HCT116 (cell line): ENCODE results near the gene PANX3. TPM values are rescaled to one million over a fixed set of nuclear protein-coding genes. Genes with fewer than 3 reads are reported as not detected.

ENCODE experiments used
- ATAC-seq: fragments of 200-7000 bp; cut with Tn5 transposase; 2 replicates; pipeline ENCODE4 v1.9.1; 2020; ENCODE audit warnings: mild to moderate bottlenecking, moderate library complexity
- BruUV-seq: library from RNA; stranded (reverse); fragments of 400-500 nt; replicated peaks from 2 replicates; lab custom pipeline; 2021; lab: Mats Ljungman, UMichigan
- CTCF ChIA-PET: fragments of 300-600 bp; sonication (Branson Sonifier 250); formaldehyde crosslinking; loops from one replicate; lab custom pipeline; 2021; ENCODE audit warnings: antibody characterized with exemption; lab: Charles Lee
- POLR2A ChIA-PET: fragments of 300-600, 350-600 bp; sonication (Branson Sonifier 250); formaldehyde crosslinking; loops from one replicate; lab custom pipeline; 2021; ENCODE audit warnings: antibody characterized with exemption; lab: Charles Lee
- RAD21 ChIA-PET, 2 experiments: fragments of 300-600 bp; sonication (Branson Sonifier 250); formaldehyde crosslinking; loops; one replicate each; lab custom pipeline; 2023; ENCODE audit warnings: low total read pairs in 2 of 2; ENCODE audit not compliant: uncharacterized antibody in 2 of 2, unreplicated experiment in 2 of 2, low non-redundant PET in 1 of 2; lab: Charles Lee
- DNase-seq: peaks from one replicate; pipeline ENCODE4 v3.0.0-alpha.2; 2010; ENCODE audit warnings: low read depth, low spot score
- H2AFZ ChIP-seq: fragments of 200-600 bp; shearing (Covaris generic), sonication (generic); 2 replicates; pipeline ENCODE4 v1.6.1; 2017; ENCODE audit warnings: low read depth, mixed run types, mixed read lengths, antibody characterized with exemption, low read length; ENCODE audit not compliant: poor library complexity, severe bottlenecking
- H3K27ac ChIP-seq: 2 replicates; pipeline ENCODE4 v1.5.1; 2012; ENCODE audit warnings: low read depth, low read length
- H3K27me3 ChIP-seq: fragments of 200-600 bp; sonication (generic); 2 replicates; pipeline ENCODE4 v1.6.1; 2016; ENCODE audit warnings: mixed run types, low read length, mixed read lengths; ENCODE audit not compliant: insufficient read depth
- H3K36me3 ChIP-seq, 2 experiments: fragments of 200-500 bp in 1 of 2; fragments of 200-600 bp in 1 of 2; sonication (Bioruptor generic) in 1 of 2; sonication (generic) in 1 of 2; 2 replicates each; pipeline versions ENCODE4 v1.5.1 to v1.6.1; 2014 to 2016; ENCODE audit warnings: low read length in 2 of 2, inconsistent platforms in 1 of 2, mixed read lengths in 1 of 2, mixed run types in 1 of 2; ENCODE audit not compliant: insufficient read depth in 2 of 2, control insufficient read depth in 1 of 2
- H3K4me1 ChIP-seq, 2 experiments: fragments of 200-600 bp in 1 of 2; sonication (generic) in 1 of 2; 2 replicates each; pipeline versions ENCODE4 v1.5.1 to v1.6.1; 2012 to 2017; ENCODE audit warnings: low read length in 2 of 2, inconsistent platforms in 1 of 2, mild to moderate bottlenecking in 1 of 2, mixed read lengths in 1 of 2, mixed run types in 1 of 2, moderate library complexity in 1 of 2; ENCODE audit not compliant: insufficient read depth in 2 of 2, control insufficient read depth in 1 of 2
- H3K4me2 ChIP-seq: fragments of 200-600 bp; sonication (generic); 2 replicates; pipeline ENCODE4 v1.6.1; 2017; ENCODE audit warnings: mixed run types, low read length, mixed read lengths
- H3K4me3 ChIP-seq, 2 experiments: fragments of 200-600 bp in 1 of 2; sonication (generic) in 1 of 2; replicated peaks in 1 of 2; 2 replicates each; pipeline ENCODE4 v1.5.1; 2011 to 2016; ENCODE audit warnings: low read length in 2 of 2, control low read depth in 1 of 2, low read depth in 1 of 2, mild to moderate bottlenecking in 1 of 2, mixed read lengths in 1 of 2, mixed run types in 1 of 2
- H3K79me2 ChIP-seq: fragments of 200-600 bp; sonication (generic); 2 replicates; pipeline ENCODE4 v1.6.1; 2017; ENCODE audit warnings: mild to moderate bottlenecking, mixed run types, low read length, moderate library complexity, mixed read lengths; ENCODE audit not compliant: insufficient read depth
- H3K9ac ChIP-seq: fragments of 200-600 bp; sonication (generic); 2 replicates; pipeline ENCODE4 v1.6.1; 2016; ENCODE audit warnings: low read length, mixed read lengths
- H3K9me2 ChIP-seq: fragments of 200-600 bp; sonication (generic), shearing (Covaris generic); 2 replicates; pipeline ENCODE4 v1.6.1; 2017; ENCODE audit warnings: mixed run types, mild to moderate bottlenecking, moderate library complexity; ENCODE audit not compliant: insufficient read depth
- H3K9me3 ChIP-seq, 2 experiments: fragments of 200-500 bp in 1 of 2; fragments of 200-600 bp in 1 of 2; sonication (Bioruptor generic) in 1 of 2; sonication (generic) in 1 of 2; 2 replicates each; pipeline ENCODE4 v1.6.1; 2014 to 2017; ENCODE audit warnings: low read length in 2 of 2, mixed read lengths in 2 of 2, inconsistent platforms in 1 of 2, low read depth in 1 of 2, mild to moderate bottlenecking in 1 of 2, mixed run types in 1 of 2, moderate library complexity in 1 of 2; ENCODE audit not compliant: control insufficient read depth in 1 of 2, insufficient read depth in 1 of 2
- H4K20me1 ChIP-seq: fragments of 200-600 bp; sonication (generic), shearing (Covaris generic); 2 replicates; pipeline ENCODE4 v1.6.1; 2017; ENCODE audit warnings: mixed run types, mild to moderate bottlenecking, moderate library complexity; ENCODE audit not compliant: insufficient read depth
- CBX3 ChIP-seq: IDR thresholded peaks from 2 replicates; pipeline ENCODE4 v1.6.1; 2012; ENCODE audit warnings: low read depth
- EGR1 ChIP-seq: IDR thresholded peaks from 2 replicates; pipeline ENCODE4 v1.6.1; 2012; ENCODE audit warnings: low read depth
- MAX ChIP-seq: IDR thresholded peaks from 2 replicates; pipeline ENCODE4 v1.6.1; 2012
- POLR2AphosphoS5 ChIP-seq: IDR thresholded peaks from 2 replicates; pipeline ENCODE4 v1.6.1; 2011; ENCODE audit warnings: mild to moderate bottlenecking, low read depth, low read length, moderate library complexity
- RAD21 ChIP-seq: IDR thresholded peaks from 2 replicates; pipeline ENCODE4 v1.6.1; 2012; ENCODE audit warnings: low read depth, mild to moderate bottlenecking
- YY1 ChIP-seq: IDR thresholded peaks from 2 replicates; pipeline ENCODE4 v1.6.1; 2011; ENCODE audit warnings: low read length, low read depth, moderate library complexity, mild to moderate bottlenecking; ENCODE audit not compliant: insufficient replicate concordance; ENCODE audit errors: extremely low read depth
- ZFX ChIP-seq: fragments of 450-650 bp; IDR thresholded peaks from 2 replicates; pipeline ENCODE4 v1.6.1; 2017
- intact Hi-C: fragments of 100-400 bp; cut with micrococcal nuclease; formaldehyde crosslinking; loops from 2 replicates; pipeline ENCODE4 v1.10.0; 2022
- total RNA-seq: library from RNA; stranded (reverse); gene quantifications from one replicate; pipeline ENCODE4 v1.2.1, GENCODE V29; 2021; ENCODE audit not compliant: unreplicated experiment

PANX3 gene
- total RNA-seq, 1 experiment from 2014 or later, result not detected

GRCh38 chr11:124642628-124643027 lies 31.4 kb downstream of the PANX3 start:
- Histone ChIP-seq H3K9ac (no peak overlapping the region), H3K4me2 (no peak overlapping the region), H3K27me3 (no peaks in the 10 kb centered on the region), H3K9me3 (peaks cover 0 to 9% of the 10 kb centered on the region in 2 experiments; a peak in 1 of 4 replicates), H3K9me2 (no peaks in the 10 kb centered on the region), H3K36me3 (peaks cover 0 to 9% of the 10 kb centered on the region in 2 experiments; a peak in 2 of 4 replicates), H3K4me3 (no peak overlapping the region), H2AFZ (no peak overlapping the region), H3K4me1 (peaks cover 0 to 7% of the 10 kb centered on the region in 2 experiments; a peak in 2 of 4 replicates), H3K79me2 (no peaks in the 10 kb centered on the region), H3K27ac (no peak overlapping the region), H4K20me1 (no peaks in the 10 kb centered on the region)
- DNase-seq, result no peak
- TF ChIP-seq POLR2AphosphoS5 (no peak), RAD21 (no peak), MAX (no peak), YY1 (no peak), CBX3 (no peak)
- no peak for ATAC-seq
- POLR2A ChIA-PET, result no interaction called here
- BruUV-seq, result no TSS peak
- CTCF ChIA-PET, result interaction anchor here (1.6 kb wide), 1 partner anchor 10 kb away, joined by 6 read pairs; no protein-coding TSS in a partner anchor
- RAD21 ChIA-PET, result no interaction called here
- intact Hi-C loops, result no loop called here

DNA sequence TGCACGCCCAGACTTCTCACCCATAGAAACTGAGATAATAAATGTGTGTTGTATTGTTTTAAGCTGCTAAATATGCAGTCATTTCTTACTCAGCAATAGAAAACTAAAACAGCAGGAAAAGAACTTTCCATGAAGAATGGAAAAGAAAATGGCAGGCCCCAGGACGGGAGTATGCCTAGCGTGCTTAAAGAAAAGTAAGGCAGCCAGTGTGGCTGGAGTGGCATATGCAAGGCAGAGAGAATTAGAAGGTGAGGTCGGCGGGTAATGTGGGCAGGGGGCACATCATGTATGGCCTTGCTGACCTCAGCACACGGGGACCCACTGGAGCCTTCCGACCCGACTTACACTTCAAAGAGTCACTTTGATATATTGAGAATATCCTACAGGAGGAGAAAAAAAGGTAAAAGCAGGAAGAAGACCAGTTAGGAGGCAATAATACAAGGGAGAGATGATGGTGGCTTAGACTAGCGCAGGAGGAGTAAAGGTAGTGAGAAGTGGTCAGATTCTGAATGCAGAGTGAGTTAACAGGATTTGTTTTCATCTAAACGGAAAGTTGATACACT lies 31.9 kb downstream of the PANX3 start:
- ChIA-PET POLR2A (no interaction called here), RAD21 (interaction anchor here in 1 of 2 experiments (0.7 kb wide), 1 partner anchor 195 kb away, joined by 3 read pairs; no protein-coding TSS in a partner anchor), CTCF (interaction anchor here (1.3 to 1.6 kb wide), 2 partner anchors 10 to 227 kb away, joined by 4 to 6 read pairs; no protein-coding TSS in a partner anchor)
- BruUV-seq, result no TSS peak
- no peak overlapping the region for H3K9ac ChIP-seq
- no peak overlapping the region for H3K4me3 ChIP-seq
- intact Hi-C loops, result no loop called here
- no peak overlapping the region for H2AFZ ChIP-seq
- H3K36me3 ChIP-seq, result peaks cover 0 to 6% of the 10 kb centered on the region in 2 experiments; a peak in 1 of 4 replicates
- TF ChIP-seq EGR1, result no peak
- TF ChIP-seq YY1, result no peak
- TF ChIP-seq ZFX, result no peak
- H3K4me2 ChIP-seq, result no peak overlapping the region
- H3K27ac ChIP-seq, result no peak overlapping the region
- peaks cover 0 to 9% of the 10 kb centered on the region in 2 experiments; a peak in 1 of 4 replicates for H3K9me3 ChIP-seq
- ATAC-seq (no peak), DNase-seq (no peak)
- no peaks in the 10 kb centered on the region for H3K27me3 ChIP-seq
- H3K9me2 ChIP-seq, result no peaks in the 10 kb centered on the region
- no peaks in the 10 kb centered on the region for H3K79me2 ChIP-seq
- peaks cover 0 to 7% of the 10 kb centered on the region in 2 experiments; a peak in 2 of 4 replicates for H3K4me1 ChIP-seq
- H4K20me1 ChIP-seq, result no peaks in the 10 kb centered on the region
